Upper lobe of left lung (tissue), 4 donors: ENCODE measurements around the gene SPATA25.

ENCODE experiments used
- EP300 ChIP-seq, 4 donors: sonication (generic); formaldehyde crosslinking; IDR thresholded peaks; one replicate each; pipeline ENCODE4 v1.5.1; 2017; ENCODE audit warnings: antibody characterized with exemption in 4 of 4, control low read depth in 2 of 4
- POLR2A ChIP-seq, 4 donors: fragments of 450-650 bp; IDR thresholded peaks; one replicate each; pipeline ENCODE4 v1.5.1; 2016 to 2017; ENCODE audit warnings: antibody characterized with exemption in 4 of 4, mild to moderate bottlenecking in 2 of 4
- POLR2AphosphoS5 ChIP-seq, 2 donors: sonication (generic); formaldehyde crosslinking; IDR thresholded peaks; one replicate each; pipeline ENCODE4 v1.5.1; 2017; ENCODE audit warnings: antibody characterized with exemption in 2 of 2
- TF ChIP-seq, protein P1 (sequence below), 6 experiments: fragments of 450-650 bp in 4 of 6; fragments of 200-600 bp in 2 of 6; sonication (generic) in 2 of 6; IDR thresholded peaks; one replicate each; pipeline ENCODE4 v1.5.1; 2016 to 2019; ENCODE audit warnings: antibody characterized with exemption in 6 of 6

DNA sequence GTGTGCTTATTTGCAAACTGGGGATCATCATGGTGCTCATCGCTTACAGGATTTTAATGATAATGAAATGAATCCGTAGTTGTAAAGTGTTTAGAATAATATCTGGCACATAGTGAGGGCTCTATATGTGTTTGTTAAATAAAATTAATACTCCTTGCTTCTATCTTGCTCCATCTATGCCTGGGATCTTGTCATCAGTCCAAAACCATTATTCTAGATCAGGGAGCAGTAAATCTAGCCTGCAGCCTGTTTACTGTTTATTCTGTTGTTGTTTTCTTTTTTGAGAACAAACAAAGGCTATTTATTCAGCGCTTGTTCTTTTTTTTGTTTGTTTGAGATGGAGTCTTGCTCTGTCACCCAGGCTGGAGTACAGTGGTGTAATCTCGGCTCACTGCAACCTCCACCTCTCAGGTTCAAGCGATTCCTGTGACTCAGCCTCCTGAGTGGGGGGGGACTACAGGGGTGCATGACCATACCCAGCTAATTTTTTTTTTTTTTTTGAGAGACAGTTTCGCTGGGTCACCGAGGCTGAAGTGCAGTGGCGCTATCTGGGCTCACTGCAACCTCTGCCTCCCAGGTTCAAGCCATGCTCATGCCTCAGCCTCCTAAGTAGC is 38.3 kb downstream of the SPATA25 start:
- TF ChIP-seq EP300 (IDR thresholded peaks at IDR 0.05), result no peak
- TF ChIP-seq, protein P1, sequence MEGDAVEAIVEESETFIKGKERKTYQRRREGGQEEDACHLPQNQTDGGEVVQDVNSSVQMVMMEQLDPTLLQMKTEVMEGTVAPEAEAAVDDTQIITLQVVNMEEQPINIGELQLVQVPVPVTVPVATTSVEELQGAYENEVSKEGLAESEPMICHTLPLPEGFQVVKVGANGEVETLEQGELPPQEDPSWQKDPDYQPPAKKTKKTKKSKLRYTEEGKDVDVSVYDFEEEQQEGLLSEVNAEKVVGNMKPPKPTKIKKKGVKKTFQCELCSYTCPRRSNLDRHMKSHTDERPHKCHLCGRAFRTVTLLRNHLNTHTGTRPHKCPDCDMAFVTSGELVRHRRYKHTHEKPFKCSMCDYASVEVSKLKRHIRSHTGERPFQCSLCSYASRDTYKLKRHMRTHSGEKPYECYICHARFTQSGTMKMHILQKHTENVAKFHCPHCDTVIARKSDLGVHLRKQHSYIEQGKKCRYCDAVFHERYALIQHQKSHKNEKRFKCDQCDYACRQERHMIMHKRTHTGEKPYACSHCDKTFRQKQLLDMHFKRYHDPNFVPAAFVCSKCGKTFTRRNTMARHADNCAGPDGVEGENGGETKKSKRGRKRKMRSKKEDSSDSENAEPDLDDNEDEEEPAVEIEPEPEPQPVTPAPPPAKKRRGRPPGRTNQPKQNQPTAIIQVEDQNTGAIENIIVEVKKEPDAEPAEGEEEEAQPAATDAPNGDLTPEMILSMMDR (IDR thresholded peaks at IDR 0.05), result no peak
- no peak for TF ChIP-seq POLR2A (IDR thresholded peaks at IDR 0.05)
- no peak for TF ChIP-seq POLR2AphosphoS5 (IDR thresholded peaks at IDR 0.05)
